Heart left ventricle (tissue), 13 donors: ENCODE results near the gene MFSD1.

Source experiments
- POLR2A ChIP-seq, 2 donors: fragments of 450-650 bp; IDR thresholded peaks; one replicate each; pipeline ENCODE4 v1.6.1; 2017; ENCODE audit warnings: antibody characterized with exemption in 2 of 2, mild to moderate bottlenecking in 2 of 2, moderate library complexity in 2 of 2
- TF ChIP-seq, protein P1 (sequence below), 12 donors: fragments of 200-600 bp; sonication (generic) in 4 of 12; IDR thresholded peaks; one replicate each; pipeline versions ENCODE4 v1.5.0 to v1.8.0; 2018 to 2022; ENCODE audit warnings: antibody characterized with exemption in 12 of 12, mild to moderate bottlenecking in 5 of 12
- donor health status: ischemic (EF 13 %, LVEDD 7.1; RV severe dilation, severe dysfunction).
- donor health status: DM: no; HTN: yes; CAD: no.
- donor health status: DM: no; HTN: no; CAD: no.
- donor health status: ischemic (EF 25% LVEDD 6.9; RV normal size, moderate dysfunction).
- donor health status: ischemic (EF 25% LVEDD 5.7; RV mildly dilated, moderate dysfunction).
- donor health status: ischemic (EF 35%, LVEDD 5.7; RV mildly dilated, moderate dysfunction).
- donor health status: nonischemic (EF 11% LVEDD 7.7; RV severe dilation, severe dysfunction).
- donor health status: DM: yes; HTN: yes; CAD: no.
- donor health status: PGD.
- donor health status: ischemic (EF 29% LVEDD 5.4; RV normal size, mild dysfunction).
- donor health status: nonischemic (EF 23%, LVEDD 6.1; RV moderate dilation, normal function).

DNA sequence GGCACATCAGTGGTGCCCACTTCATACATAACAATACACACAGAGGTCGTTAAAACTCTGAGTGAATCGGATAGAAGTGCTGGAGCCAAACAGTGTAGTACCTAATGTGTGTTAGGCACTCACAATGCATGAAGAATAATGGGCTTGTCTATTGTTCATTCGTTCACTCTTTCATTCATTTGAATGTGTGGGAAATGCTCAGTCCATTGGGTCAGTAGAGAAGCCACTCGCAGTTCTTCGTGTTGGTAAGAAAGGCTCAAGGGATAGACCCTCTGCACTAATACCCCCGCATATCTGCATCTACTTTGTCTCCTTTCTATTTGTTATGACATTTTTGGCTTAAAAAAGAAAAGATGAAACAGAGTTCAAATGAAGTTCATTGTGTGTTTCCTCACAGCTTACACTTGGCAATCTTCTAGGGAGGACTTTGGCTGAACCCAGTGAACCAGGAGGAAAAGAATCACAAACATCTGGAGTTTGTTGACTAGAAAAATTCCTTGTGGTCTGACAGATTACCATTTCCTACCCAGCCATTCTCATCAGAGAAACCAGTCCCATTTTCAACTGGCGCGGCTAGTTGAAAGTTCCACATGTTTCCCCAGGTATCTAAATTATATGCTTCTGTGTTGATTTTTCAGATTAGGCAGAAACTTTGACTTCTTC is 32.8 kb upstream of the MFSD1 start:
- TF ChIP-seq, protein P1, sequence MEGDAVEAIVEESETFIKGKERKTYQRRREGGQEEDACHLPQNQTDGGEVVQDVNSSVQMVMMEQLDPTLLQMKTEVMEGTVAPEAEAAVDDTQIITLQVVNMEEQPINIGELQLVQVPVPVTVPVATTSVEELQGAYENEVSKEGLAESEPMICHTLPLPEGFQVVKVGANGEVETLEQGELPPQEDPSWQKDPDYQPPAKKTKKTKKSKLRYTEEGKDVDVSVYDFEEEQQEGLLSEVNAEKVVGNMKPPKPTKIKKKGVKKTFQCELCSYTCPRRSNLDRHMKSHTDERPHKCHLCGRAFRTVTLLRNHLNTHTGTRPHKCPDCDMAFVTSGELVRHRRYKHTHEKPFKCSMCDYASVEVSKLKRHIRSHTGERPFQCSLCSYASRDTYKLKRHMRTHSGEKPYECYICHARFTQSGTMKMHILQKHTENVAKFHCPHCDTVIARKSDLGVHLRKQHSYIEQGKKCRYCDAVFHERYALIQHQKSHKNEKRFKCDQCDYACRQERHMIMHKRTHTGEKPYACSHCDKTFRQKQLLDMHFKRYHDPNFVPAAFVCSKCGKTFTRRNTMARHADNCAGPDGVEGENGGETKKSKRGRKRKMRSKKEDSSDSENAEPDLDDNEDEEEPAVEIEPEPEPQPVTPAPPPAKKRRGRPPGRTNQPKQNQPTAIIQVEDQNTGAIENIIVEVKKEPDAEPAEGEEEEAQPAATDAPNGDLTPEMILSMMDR (IDR thresholded peaks at IDR 0.05), result no peak
- no peak for TF ChIP-seq POLR2A (IDR thresholded peaks at IDR 0.05)
